ENCODE data around the gene PPBP.

The PPBP gene

GRCh38 chr4:74005528-74005927 lies 17.5 kb upstream of the PPBP start:
- TF ChIP-seq FOXP2 (optimal IDR thresholded peaks at IDR 0.05; ENCODE audit: borderline replicate concordance, extremely low read depth, extremely low read length, insufficient read depth) (no peak), TAF1 (IDR thresholded peaks at IDR 0.05; ENCODE audit: borderline replicate concordance, insufficient read depth, low read length) (no peak), POLR2AphosphoS5 (IDR thresholded peaks at IDR 0.05; ENCODE audit: low read depth, low read length) (no peak), REST (IDR thresholded peaks at IDR 0.05; ENCODE audit: insufficient read depth in 1 of 2, low read depth in 2 of 2, low read length in 2 of 2) (no peak), SIN3A (IDR thresholded peaks at IDR 0.05; ENCODE audit: borderline replicate concordance, insufficient read depth, low read length) (no peak)

GRCh38 chr4:74004668-74005067 lies 16.7 kb upstream of the PPBP start:
- TF ChIP-seq POLR2AphosphoS5 (IDR thresholded peaks at IDR 0.05; ENCODE audit: low read depth, low read length) (no peak), FOXP2 (optimal IDR thresholded peaks at IDR 0.05; ENCODE audit: borderline replicate concordance, extremely low read depth, extremely low read length, insufficient read depth) (no peak), TAF1 (IDR thresholded peaks at IDR 0.05; ENCODE audit: borderline replicate concordance, insufficient read depth, low read length) (no peak), REST (IDR thresholded peaks at IDR 0.05; ENCODE audit: insufficient read depth in 1 of 2, low read depth in 2 of 2, low read length in 2 of 2) (no peak), SIN3A (IDR thresholded peaks at IDR 0.05; ENCODE audit: borderline replicate concordance, insufficient read depth, low read length) (no peak)

- TF ChIP-seq TAF1 (IDR thresholded peaks at IDR 0.05; ENCODE audit: borderline replicate concordance, insufficient read depth, low read length) (no peak), SIN3A (IDR thresholded peaks at IDR 0.05; ENCODE audit: borderline replicate concordance, insufficient read depth, low read length) (no peak), REST (IDR thresholded peaks at IDR 0.05; ENCODE audit: insufficient read depth in 1 of 2, low read depth in 2 of 2, low read length in 2 of 2) (no peak), POLR2AphosphoS5 (IDR thresholded peaks at IDR 0.05; ENCODE audit: low read depth, low read length) (no peak), FOXP2 (optimal IDR thresholded peaks at IDR 0.05; ENCODE audit: borderline replicate concordance, extremely low read depth, extremely low read length, insufficient read depth) (no peak)
Measured at GRCh38 chr4:74000301-74000700, 12.3 kb upstream of the PPBP start.

GRCh38 chr4:73998040-73999011 lies 10.3 kb upstream of the PPBP start, which contains the start of gene CXCL5:
CXCL5 (minus strand) TSS chr4:73998677; CDS start chr4:73998581, 96 bp downstream.
- TF ChIP-seq POLR2AphosphoS5 (IDR thresholded peaks at IDR 0.05; ENCODE audit: low read depth, low read length) (no peak), TAF1 (IDR thresholded peaks at IDR 0.05; ENCODE audit: borderline replicate concordance, insufficient read depth, low read length) (no peak), FOXP2 (optimal IDR thresholded peaks at IDR 0.05; ENCODE audit: borderline replicate concordance, extremely low read depth, extremely low read length, insufficient read depth) (no peak), SIN3A (IDR thresholded peaks at IDR 0.05; ENCODE audit: borderline replicate concordance, insufficient read depth, low read length) (no peak), REST (IDR thresholded peaks at IDR 0.05; ENCODE audit: insufficient read depth in 1 of 2, low read depth in 2 of 2, low read length in 2 of 2) (no peak)

Data from PFSK-1 (cell line).